HK-2 (cell line): Measurements from ENCODE around the gene TMEM200A.
A peak's percentile ranks its signal among the peaks of the same experiment; 100 is the strongest.
"Not testable (repeated sequence)": the region's sequence is repeated elsewhere in the genome, so short reads cannot be mapped to it uniquely, and the experiment has no call there.

Experiments
- DNase-seq: peaks from one replicate; pipeline ENCODE4 v3.0.0-alpha.2; 2018; ENCODE audit not compliant: unreplicated experiment

The TMEM200A gene

GRCh38 chr6:130365166-130366106, at the start of gene TMEM200A:
Gene TMEM200A (plus strand): TSS chr6:130366017. CDS start chr6:130440423, 74,406 bp downstream.
- peak; percentile 8 for DNase-seq

DNA sequence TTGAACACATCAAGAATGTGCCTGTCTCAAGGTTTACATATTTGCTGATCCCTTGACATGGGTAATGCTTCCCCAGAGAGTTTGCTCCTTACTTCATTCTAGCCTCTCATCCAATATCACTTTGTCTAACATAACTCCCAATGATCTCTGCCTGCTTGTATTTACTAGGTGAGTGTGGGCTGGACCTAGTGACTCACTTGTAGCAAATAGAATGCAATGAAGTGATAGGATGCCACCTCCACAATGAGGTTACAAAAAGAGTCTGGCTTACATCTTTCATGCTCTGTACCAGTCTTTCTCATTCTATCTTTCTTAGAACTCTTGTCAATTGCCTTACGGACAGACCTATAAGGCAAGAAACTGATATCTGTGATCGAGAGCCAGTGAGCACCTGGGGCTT, 44.9 kb upstream of the TMEM200A start:
- no peak for DNase-seq

DNA sequence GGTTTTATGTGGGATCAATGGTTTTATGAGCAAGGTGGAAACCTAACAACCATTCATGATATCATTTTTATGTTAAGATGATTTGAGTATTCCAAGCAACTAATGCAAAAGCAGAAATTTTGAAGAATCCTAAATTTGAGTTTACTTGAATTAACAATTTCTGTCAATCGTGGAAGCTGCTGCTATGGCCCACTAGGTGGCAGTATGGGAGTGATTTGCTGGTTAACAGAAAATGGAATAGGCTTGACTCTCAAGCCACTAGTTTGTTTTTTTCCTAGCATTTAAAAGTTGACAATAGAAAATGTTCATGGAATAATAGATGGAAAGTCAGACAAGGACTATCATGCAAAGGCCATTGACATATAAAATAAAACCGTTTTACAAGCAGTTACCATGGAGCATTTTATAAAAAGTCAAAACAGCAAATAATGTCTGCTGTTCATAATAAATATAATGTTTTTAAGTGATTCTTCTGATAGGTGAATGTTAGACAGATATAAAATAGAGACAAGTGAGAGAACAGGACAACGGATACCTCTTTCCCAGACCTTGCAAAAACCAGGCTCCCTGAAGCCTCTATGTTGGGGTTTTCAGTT, 43.0 kb upstream of the TMEM200A start:
- DNase-seq = peak; percentile 8

DNA sequence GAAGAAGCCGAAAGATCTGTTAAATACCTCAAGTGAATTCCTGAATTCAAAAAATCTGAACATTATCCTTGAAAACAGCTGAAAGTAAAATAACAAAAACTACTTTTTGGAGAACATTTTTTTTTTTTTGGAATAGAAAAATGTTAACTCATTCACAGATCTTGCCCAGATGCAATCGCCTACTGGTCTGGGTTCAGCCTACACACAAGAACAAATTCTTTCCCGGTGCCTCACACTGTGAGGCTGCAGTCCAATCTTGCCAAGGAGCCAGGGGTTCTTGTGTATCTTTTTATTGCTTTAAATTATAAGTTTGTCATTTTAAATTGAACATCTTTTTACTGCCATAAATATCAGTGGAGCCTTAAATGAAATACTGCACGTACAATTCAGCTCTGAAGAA, 41.2 kb upstream of the TMEM200A start:
- no peak for DNase-seq

DNA sequence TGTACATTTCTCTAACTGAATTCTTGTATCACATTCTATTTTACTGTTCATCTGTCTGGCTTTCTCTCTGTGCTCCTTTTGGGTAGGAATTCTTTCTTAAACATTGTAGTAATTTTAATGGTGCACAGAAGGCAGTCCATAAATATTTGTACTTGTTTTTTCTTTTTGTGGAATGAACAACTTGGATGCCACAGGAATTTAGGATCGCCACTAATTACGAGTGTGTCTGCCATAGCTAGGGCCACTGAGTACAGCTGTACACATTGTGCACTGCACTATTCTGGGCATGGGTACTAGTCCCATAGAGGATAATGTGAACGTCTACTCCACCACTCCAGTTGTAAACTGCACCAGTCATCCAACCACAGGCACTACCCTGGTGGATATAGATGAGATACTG, 39.3 kb upstream of the TMEM200A start:
- DNase-seq = no peak

DNA sequence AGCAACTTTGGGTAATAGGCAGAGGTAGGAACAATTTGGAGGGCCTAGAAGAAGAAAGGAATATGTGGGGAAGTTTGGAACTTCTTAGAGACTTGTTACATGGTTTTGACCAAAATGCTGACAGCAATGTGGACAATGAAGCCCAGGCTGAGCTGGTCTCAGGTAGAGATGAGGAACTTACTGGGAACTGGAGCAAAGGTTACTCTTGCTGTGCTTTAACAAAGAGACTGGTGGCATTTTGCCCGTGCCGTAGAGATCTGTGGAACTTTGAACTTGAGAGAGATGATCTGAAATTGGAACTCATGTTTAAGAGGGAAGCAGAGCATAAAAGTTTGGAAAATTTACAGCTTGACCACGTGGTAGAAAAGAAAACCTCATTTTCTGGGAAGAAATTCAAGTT, 28.3 kb upstream of the TMEM200A start:
- DNase-seq = no peak

DNA sequence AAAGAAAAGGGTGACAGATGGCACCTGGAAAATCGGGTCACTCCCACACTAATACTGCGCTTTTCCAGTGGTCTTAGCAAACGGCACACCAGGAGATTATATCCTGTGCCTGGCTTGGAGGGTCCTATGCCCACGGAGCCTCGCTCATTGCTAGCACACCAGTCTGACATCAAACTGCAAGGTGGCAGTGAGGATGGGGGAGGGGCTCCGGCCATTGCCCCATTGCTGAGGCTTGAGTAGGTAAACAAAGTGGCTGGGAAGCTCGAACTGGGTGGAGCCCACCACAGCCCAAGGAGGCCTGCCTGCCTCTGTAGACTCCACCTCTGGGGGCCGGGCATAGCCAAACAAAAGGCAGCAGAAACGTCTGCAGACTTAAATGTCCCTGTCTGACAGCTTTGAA, 19.5 kb upstream of the TMEM200A start:
- DNase-seq = not testable (repeated sequence)

GRCh38 chr6:130354322-130354721, 11.5 kb upstream of the TMEM200A start:
- no peak for DNase-seq

GRCh38 chr6:130355572-130355971, 10.2 kb upstream of the TMEM200A start:
- no peak for DNase-seq

GRCh38 chr6:130357436-130357835, 8.4 kb upstream of the TMEM200A start:
- DNase-seq = no peak

DNA sequence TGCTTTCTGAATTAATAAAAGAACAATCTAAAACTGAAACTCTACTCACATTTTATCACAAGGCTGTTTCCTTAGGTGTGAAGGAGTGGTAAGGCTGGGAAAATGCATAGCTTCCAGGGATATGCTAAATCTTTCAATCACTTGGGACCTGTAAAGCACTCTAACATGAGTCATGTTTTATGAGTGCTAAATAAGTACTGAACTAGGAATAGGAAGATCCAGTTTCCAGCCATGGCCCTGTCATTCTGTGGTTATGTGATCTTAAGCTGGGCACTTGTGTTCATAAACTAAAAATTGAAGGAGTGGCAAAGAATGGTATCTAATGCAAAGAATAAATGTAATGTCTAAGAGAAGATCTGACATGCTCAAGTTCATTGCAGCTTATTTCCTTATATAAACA, 6.1 kb upstream of the TMEM200A start:
- DNase-seq = no peak

- DNase-seq = no peak
Measured at GRCh38 chr6:130362128-130362527, 3.7 kb upstream of the TMEM200A start.

DNA sequence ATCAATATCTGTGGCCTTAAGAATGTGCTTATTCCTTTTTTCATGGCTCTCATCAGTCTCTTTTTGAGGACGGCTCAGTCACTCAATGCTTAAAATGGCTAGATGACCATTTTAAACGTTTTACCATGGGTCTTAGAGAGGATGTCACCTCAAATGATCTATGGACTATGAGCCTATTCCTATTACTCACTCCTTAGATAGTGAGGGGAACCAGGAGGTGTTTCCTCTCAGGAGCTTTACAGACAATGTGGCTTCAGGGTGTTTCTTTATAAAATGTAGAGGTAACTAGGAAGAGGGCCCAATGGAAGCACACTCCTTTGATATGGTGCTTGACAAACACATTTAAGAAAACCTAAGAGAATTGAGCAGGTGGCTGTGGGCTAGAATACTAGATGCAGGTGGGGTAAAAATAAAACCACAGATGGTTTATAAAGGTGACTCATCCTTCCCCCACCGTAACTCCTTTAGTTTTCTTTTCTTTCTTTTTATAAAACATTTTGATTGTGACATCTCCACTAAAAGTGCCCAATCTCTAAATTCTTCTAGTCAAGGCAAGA, 1.5 kb upstream of the TMEM200A start:
- DNase-seq = no peak

DNA sequence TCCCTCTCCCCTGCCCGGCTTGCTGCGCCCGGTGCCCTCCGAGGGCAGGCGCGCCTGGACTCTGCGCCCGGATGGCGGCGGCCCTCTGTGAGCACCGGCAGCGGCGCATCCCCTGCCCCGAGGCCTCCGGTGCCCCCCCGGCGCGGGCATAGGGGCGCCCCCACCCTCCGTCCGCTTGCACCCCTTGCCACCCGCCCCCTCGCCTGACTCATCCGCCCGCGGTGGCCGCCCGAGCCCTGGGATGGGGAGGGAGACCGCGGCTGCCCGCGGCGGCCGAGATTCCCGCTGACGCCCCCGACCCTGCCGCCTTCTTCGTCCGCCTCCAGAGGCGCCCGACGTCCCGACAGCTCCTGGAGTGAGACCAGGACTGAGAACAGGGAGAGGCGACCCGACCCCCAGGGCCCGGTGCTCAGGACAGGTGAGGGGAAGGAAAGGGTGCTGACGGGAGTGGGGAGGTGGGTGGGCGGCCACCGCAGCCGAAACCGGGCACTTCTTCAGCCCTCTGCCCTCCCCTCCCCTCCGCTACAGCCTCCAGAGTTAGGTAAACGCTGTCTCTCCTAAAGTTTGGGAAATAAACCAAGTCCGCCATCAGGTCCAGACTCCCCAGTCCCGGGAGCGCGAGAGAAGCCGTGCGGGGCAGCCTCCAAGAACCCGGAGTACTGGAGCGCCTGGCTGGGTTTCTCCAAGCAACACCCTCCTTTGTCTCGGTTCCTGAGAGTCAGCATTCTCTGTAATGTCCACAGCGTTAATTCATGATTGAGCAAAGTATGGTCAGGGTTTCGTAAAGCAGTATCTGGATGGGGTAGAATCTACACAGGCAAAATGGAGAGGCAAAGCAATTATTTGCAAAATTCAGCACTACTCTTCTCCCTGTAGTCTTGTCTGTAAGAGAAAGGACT, 539 bp downstream of the TMEM200A start:
- no peak for DNase-seq

DNA sequence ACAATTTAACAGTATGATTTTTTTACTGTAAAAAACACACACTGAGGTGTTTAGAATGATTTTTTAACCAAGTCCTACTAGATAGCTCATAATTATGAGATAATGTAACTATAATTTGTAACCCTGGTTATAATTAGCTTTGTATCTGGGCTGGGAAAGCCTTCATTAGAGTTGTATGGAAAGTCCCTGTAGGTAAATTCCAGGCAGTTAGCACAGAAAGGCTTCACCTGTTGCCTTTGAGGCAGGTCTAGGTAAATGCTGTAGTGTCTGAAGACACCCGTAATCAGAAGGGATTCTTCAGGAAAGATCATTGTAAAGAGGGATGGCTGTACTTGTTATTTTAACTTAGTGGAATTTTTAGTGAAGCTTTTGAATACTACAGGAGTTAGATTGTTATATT, 1.9 kb downstream of the TMEM200A start:
- DNase-seq = no peak

GRCh38 chr6:130368576-130368975, 2.8 kb downstream of the TMEM200A start:
- no peak for DNase-seq

- no peak for DNase-seq
Measured at GRCh38 chr6:130369831-130370230, 4.0 kb downstream of the TMEM200A start.

DNA sequence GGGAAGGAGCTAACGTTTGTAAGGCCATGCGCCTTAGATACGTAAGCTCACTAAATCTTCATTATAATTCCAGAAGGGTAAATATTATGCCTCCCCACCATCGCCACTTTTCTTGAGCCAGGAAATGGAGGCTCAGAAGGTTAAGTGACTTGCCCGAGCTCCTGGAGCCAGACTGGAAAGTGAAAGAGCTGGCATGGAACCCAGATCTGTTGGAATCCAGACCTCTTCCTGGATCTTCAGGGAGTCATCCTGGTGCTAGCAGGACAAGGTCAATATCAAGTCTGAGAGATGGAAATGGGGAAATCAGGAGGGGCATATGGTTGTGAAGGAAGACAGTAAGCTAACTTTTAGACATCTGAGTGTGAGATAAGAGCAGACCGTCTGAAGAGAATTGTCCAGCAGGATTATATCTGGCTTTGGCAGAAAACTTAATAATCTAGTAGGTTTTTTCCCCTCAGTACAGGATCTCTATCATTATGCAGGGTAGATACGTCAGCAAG, 6.2 kb downstream of the TMEM200A start:
- no peak for DNase-seq

GRCh38 chr6:130372786-130373185, 7.0 kb downstream of the TMEM200A start:
- DNase-seq = no peak

DNA sequence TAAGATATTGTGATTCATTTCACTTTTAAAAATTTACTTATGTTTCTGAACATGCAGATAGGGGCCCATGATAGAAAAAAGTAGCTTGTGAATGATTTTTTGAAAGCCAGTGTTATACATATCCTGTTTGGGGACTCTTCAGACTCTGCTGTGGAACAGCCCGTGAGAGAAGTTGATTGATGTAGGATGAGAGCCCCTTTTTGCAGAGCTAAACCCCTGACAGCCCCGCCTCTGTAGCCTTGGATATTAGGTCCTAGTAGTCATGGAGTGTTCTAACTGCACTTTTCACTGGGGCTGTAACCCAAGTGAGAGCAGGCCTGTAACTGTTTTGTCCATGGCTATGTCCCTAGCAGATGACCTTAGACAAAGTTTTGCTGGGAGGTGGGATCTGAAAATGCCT, 8.2 kb downstream of the TMEM200A start:
- DNase-seq = no peak

- no peak for DNase-seq
Measured at GRCh38 chr6:130376936-130377335, 11.1 kb downstream of the TMEM200A start.

DNA sequence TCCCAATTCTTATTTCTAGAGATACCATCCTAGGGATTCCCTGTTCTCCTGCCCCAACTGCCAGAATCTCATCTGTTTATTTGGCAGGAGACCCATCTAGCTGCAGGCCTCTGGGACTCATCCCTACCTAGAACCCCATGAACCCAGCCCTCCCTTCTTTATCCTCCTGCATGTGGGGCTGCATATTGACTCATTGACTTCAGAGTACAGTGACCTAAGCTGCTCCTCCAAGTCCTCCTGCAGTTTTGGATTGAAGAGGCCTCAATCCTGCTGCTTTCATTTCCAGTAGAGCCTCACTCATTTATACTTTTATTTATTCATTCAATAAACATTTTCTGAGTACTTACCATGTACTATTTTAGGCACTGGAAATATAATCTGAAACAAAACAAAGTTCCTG, 11.6 kb downstream of the TMEM200A start:
- no peak for DNase-seq
